ENCODE results near the gene FGF23. TPM values are rescaled to one million over a fixed set of nuclear protein-coding genes. Genes with fewer than 3 reads are reported as not detected.
A peak's percentile ranks its signal among the peaks of the same experiment; 100 is the strongest.

The FGF23 gene
- total and polyA plus RNA-seq, 4 donors = 0.05 to 0.40 TPM; not detected in 2

DNA sequence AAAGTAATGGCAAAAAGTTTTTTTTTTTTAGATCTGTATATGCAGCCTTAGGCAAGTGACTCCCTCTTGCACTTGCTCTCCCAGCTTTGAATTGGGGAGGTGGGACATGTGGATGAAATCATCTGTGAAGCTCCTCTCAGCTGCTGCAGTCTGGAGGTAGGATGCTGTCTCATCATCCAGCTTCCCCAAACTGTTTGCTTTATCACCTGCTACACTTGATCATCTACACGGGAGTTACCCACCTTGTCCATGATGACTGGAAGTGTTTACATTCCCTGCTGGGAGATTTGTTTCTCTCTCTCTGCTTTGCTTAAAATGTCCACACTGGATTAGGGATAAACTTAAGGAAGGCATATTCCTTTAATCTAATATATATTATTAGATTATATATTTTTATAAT is 8.5 kb upstream of the FGF23 start:
- no peaks in the 10 kb centered on the region for H3K36me3 ChIP-seq (ENCODE audit: control insufficient read depth, insufficient read depth, low read length)
- no peak for DNase-seq (ENCODE audit: low read depth in 4 of 6, low spot score in 6 of 6)
- no peak overlapping the region for H3K27ac ChIP-seq (ENCODE audit: low read depth, low read length)
- no peaks in the 10 kb centered on the region for H3K27me3 ChIP-seq (ENCODE audit: control insufficient read depth, insufficient read depth, low read length)
- no peaks in the 10 kb centered on the region for H3K9me3 ChIP-seq (ENCODE audit: control insufficient read depth, insufficient read depth, low read length)
- WGBS (ENCODE audit: insufficient coverage) = no CpG with 5 or more reads among the region's 1 CpG
- H3K4me1 ChIP-seq (ENCODE audit: control insufficient read depth, insufficient read depth, low read length) = no peaks in the 10 kb centered on the region
- no peak overlapping the region for H3K4me3 ChIP-seq (ENCODE audit: low read depth, low read length)

DNA sequence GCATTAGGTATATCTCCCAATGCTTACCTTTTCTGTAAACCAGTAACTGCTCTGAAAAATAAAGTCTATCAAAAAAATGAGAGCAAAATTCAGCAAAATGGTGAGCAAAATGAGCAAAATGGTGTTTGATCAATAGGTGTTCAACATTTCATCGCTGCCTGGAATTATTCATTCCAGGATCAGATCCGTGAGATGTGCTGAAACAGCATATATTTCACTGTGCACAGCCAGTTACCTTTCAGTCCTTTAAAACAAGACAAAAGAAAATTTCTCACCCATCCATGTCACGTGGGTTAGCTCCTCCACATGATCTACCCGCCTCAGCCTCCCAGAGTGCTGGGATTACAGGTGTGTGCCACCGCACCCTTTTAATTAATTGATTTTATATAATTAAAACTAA is 8.1 kb upstream of the FGF23 start:
- DNase-seq (ENCODE audit: low read depth in 4 of 6, low spot score in 6 of 6) = no peak
- H3K36me3 ChIP-seq (ENCODE audit: control insufficient read depth, insufficient read depth, low read length) = no peaks in the 10 kb centered on the region
- WGBS (ENCODE audit: insufficient coverage) = 100% methylated on average over 2 of the region's 5 CpGs

DNA sequence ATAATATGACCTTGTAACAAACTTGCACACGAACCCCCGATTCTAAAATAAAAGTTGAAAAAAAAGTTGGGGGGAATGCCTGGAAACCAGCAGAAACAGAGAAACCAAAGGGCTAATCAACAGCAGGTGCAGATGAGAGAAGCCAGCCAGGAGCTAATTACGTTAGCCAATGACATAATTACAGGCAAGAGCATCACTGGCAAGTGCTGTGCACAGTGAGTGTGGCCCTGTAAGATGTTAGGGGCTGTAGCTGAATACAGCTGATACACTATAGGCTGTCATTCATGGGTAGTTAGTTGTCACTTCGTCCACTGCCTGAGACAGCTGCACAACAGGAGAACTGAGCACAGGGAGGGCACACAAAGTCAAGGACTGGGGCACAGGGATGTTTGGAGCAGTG is 7.3 kb upstream of the FGF23 start:
- Histone ChIP-seq H3K4me3 (ENCODE audit: low read depth, low read length) (no peak overlapping the region), H3K4me1 (ENCODE audit: control insufficient read depth, insufficient read depth, low read length) (no peaks in the 10 kb centered on the region), H3K9me3 (ENCODE audit: control insufficient read depth, insufficient read depth, low read length) (no peaks in the 10 kb centered on the region), H3K27ac (ENCODE audit: low read depth, low read length) (no peak overlapping the region), H3K36me3 (ENCODE audit: control insufficient read depth, insufficient read depth, low read length) (no peaks in the 10 kb centered on the region), H3K27me3 (ENCODE audit: control insufficient read depth, insufficient read depth, low read length) (no peaks in the 10 kb centered on the region)
- peak in 2 of 6 donors; percentile 34 to 47 for DNase-seq (ENCODE audit: low read depth in 4 of 6, low spot score in 6 of 6)
- 54% methylated on average over 2 of the region's 4 CpGs for WGBS (ENCODE audit: insufficient coverage)

More for the DNA sequence above, 8.1 kb upstream of the FGF23 start:
- Histone ChIP-seq H3K9me3 (ENCODE audit: control insufficient read depth, insufficient read depth, low read length) (no peaks in the 10 kb centered on the region), H3K27ac (ENCODE audit: low read depth, low read length) (no peak overlapping the region), H3K4me3 (ENCODE audit: low read depth, low read length) (no peak overlapping the region), H3K27me3 (ENCODE audit: control insufficient read depth, insufficient read depth, low read length) (no peaks in the 10 kb centered on the region), H3K4me1 (ENCODE audit: control insufficient read depth, insufficient read depth, low read length) (no peaks in the 10 kb centered on the region)

DNA sequence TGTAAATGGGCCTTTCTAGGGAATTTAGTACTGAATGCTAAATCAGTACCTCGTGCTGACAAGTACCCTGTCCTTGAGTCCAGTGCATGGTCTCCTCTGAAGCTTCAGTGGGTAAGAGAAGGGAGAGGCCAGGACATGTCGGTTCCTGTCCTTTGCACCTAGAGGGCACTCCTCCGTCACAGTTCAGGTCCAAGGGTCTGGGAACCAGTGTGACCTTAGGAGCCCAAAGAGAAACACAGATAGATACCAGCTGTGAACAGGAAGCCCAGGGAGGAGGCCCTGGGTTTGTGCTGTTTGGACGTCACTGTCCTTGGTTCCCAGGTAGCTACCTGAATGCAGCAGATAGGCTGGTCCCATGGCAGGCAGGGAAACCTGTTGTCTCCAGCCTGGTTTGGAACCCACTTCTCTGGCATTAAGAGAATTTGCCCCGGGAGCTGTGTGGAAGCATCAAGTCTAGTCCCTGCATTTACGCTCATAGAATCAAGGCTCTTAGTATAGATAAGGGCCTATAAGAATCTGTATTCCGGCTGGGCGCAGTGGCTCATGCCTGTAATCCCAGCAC is 3.9 kb upstream of the FGF23 start:
- H3K9me3 ChIP-seq (ENCODE audit: control insufficient read depth, insufficient read depth, low read length) = no peaks in the 10 kb centered on the region
- no peak overlapping the region for H3K4me3 ChIP-seq (ENCODE audit: low read depth, low read length)
- DNase-seq (ENCODE audit: low read depth in 4 of 6, low spot score in 6 of 6) = peak in 2 of 6 donors; percentile 8 to 13
- H3K36me3 ChIP-seq (ENCODE audit: control insufficient read depth, insufficient read depth, low read length) = no peaks in the 10 kb centered on the region
- no peaks in the 10 kb centered on the region for H3K27me3 ChIP-seq (ENCODE audit: control insufficient read depth, insufficient read depth, low read length)
- no peak overlapping the region for H3K27ac ChIP-seq (ENCODE audit: low read depth, low read length)
- no peaks in the 10 kb centered on the region for H3K4me1 ChIP-seq (ENCODE audit: control insufficient read depth, insufficient read depth, low read length)
- 67% methylated on average over 7 of the region's 8 CpGs for WGBS (ENCODE audit: insufficient coverage)

DNA sequence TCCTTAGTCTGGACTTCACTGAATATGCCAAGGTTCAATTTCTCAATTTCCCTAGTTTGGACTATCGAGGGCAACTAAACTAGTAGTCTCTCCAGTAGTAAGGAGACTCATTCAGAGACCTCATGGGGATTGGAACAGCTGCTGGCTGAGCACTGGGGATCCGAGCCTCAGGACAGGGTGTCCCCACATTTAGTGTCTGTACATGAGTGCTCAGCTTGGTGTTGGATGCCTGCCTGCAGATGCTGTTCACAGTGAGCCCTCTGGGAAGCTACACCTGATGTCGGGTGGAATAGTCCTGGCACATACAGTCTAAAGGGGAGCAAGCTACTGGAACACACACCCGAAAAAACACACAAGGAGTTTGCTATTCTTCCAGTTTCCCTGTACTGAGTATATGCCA is 820 bp upstream of the FGF23 start:
- no peaks in the 10 kb centered on the region for H3K27me3 ChIP-seq (ENCODE audit: control insufficient read depth, insufficient read depth, low read length)
- no peak overlapping the region for H3K4me3 ChIP-seq (ENCODE audit: low read depth, low read length)
- 91% methylated on average over 3 of the region's 4 CpGs for WGBS (ENCODE audit: insufficient coverage)
- no peaks in the 10 kb centered on the region for H3K4me1 ChIP-seq (ENCODE audit: control insufficient read depth, insufficient read depth, low read length)
- H3K9me3 ChIP-seq (ENCODE audit: control insufficient read depth, insufficient read depth, low read length) = no peaks in the 10 kb centered on the region
- no peak overlapping the region for H3K27ac ChIP-seq (ENCODE audit: low read depth, low read length)
- H3K36me3 ChIP-seq (ENCODE audit: control insufficient read depth, insufficient read depth, low read length) = no peaks in the 10 kb centered on the region
- no peak for DNase-seq (ENCODE audit: low read depth in 4 of 6, low spot score in 6 of 6)

DNA sequence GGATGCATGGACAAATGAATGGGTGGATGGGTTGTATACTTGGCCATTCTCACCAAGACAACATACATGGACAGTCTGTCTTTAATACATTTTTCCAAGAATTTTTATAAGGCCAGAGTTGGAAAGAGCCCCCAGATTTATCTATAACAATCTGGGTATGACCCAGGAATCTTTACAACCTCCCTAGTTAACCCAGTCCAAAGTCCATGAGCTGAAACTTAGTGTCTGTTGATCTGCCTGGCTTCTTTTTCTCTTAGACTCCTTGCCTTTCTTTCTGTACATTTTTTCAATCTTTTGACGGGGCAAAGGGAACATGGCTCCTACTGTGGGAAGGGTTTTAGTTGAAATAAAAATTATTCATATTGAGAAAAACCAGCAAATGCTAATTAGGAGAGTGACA is 740 bp downstream of the FGF23 start:
- Histone ChIP-seq H3K27ac (ENCODE audit: low read depth, low read length) (no peak overlapping the region), H3K4me3 (ENCODE audit: low read depth, low read length) (no peak overlapping the region), H3K27me3 (ENCODE audit: control insufficient read depth, insufficient read depth, low read length) (no peaks in the 10 kb centered on the region), H3K9me3 (ENCODE audit: control insufficient read depth, insufficient read depth, low read length) (no peaks in the 10 kb centered on the region), H3K36me3 (ENCODE audit: control insufficient read depth, insufficient read depth, low read length) (no peaks in the 10 kb centered on the region), H3K4me1 (ENCODE audit: control insufficient read depth, insufficient read depth, low read length) (no peaks in the 10 kb centered on the region)
- no CpG with 5 or more reads among the region's 1 CpG for WGBS (ENCODE audit: insufficient coverage)
- DNase-seq (ENCODE audit: low read depth in 4 of 6, low spot score in 6 of 6) = no peak

DNA sequence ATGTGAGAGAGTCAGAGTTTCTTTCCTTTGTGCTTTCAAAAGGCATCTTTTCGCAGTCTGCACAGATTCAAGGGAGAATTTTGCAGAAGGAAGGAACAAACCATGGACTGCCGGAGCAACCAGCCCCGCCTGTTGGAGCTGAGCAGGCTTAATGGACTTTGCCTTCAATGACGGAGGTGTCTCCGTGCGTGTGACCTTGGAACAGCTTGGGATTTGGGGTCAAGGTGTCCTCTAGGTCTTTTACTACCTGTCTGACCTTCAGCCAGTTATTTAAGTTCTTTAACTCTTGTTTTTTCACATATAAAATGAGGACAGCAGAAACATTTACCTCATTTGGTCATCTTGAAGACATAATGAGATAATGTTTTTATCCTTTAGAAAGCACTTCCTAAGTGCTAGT is 4.1 kb downstream of the FGF23 start:
- Histone ChIP-seq H3K27ac (ENCODE audit: low read depth, low read length) (no peak overlapping the region), H3K9me3 (ENCODE audit: control insufficient read depth, insufficient read depth, low read length) (no peaks in the 10 kb centered on the region), H3K4me1 (ENCODE audit: control insufficient read depth, insufficient read depth, low read length) (no peaks in the 10 kb centered on the region), H3K4me3 (ENCODE audit: low read depth, low read length) (no peak overlapping the region), H3K36me3 (ENCODE audit: control insufficient read depth, insufficient read depth, low read length) (no peaks in the 10 kb centered on the region), H3K27me3 (ENCODE audit: control insufficient read depth, insufficient read depth, low read length) (no peaks in the 10 kb centered on the region)
- WGBS (ENCODE audit: insufficient coverage) = 75% methylated on average over 6 of the region's 6 CpGs
- DNase-seq (ENCODE audit: low read depth in 4 of 6, low spot score in 6 of 6) = no peak

DNA sequence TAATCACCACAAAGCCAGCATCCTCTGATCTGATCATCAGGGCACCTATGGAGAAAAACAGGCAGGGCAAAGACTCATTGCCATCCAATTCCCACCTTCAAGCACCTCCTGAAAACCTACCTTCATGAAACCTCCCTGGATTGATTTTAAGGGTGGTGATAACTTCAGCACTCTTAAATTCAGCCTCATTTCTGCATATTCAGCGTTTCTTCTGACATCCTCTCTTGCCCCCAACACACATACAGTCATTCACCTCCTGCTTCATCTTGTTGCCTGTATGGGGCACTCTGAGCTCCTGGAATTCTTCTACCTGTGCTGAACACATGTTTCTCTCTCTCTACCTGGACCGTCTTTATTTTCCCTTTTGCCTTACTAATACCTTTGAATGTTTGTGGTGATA is 6.9 kb downstream of the FGF23 start:
- DNase-seq (ENCODE audit: low read depth in 4 of 6, low spot score in 6 of 6) = no peak
- Histone ChIP-seq H3K4me3 (ENCODE audit: low read depth, low read length) (no peak overlapping the region), H3K27ac (ENCODE audit: low read depth, low read length) (no peak overlapping the region), H3K9me3 (ENCODE audit: control insufficient read depth, insufficient read depth, low read length) (no peaks in the 10 kb centered on the region), H3K27me3 (ENCODE audit: control insufficient read depth, insufficient read depth, low read length) (no peaks in the 10 kb centered on the region), H3K4me1 (ENCODE audit: control insufficient read depth, insufficient read depth, low read length) (no peaks in the 10 kb centered on the region), H3K36me3 (ENCODE audit: control insufficient read depth, insufficient read depth, low read length) (no peaks in the 10 kb centered on the region)
- 89% methylated on average over 1 of the region's 2 CpGs for WGBS (ENCODE audit: insufficient coverage)

DNA sequence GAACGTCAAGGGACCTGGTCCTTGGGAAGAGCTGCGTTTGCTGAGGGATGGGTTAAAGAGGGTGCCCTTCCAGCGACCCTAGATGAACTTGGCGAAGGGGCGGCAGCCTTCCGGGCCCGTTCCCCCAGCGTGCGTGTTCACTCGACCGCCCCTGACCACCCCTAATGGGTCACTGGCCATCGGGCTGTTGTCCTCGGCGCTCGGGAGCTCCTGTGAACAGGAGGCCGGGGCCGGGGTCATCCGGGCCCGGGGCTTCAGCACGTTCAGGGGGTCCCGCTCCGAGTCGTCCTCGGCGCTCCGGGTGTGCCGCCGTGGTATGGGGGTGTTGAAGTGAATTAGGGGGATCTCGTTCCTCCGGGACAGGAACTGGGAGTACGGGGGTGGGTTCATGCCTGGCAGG is 9.2 kb downstream of the FGF23 start:
- WGBS (ENCODE audit: insufficient coverage) = 94% methylated on average over 31 of the region's 31 CpGs
- Histone ChIP-seq H3K36me3 (ENCODE audit: control insufficient read depth, insufficient read depth, low read length) (no peaks in the 10 kb centered on the region), H3K27ac (ENCODE audit: low read depth, low read length) (no peak overlapping the region), H3K4me1 (ENCODE audit: control insufficient read depth, insufficient read depth, low read length) (no peaks in the 10 kb centered on the region), H3K4me3 (ENCODE audit: low read depth, low read length) (no peak overlapping the region), H3K27me3 (ENCODE audit: control insufficient read depth, insufficient read depth, low read length) (no peaks in the 10 kb centered on the region), H3K9me3 (ENCODE audit: control insufficient read depth, insufficient read depth, low read length) (no peaks in the 10 kb centered on the region)
- DNase-seq (ENCODE audit: low read depth in 4 of 6, low spot score in 6 of 6) = no peak

DNA sequence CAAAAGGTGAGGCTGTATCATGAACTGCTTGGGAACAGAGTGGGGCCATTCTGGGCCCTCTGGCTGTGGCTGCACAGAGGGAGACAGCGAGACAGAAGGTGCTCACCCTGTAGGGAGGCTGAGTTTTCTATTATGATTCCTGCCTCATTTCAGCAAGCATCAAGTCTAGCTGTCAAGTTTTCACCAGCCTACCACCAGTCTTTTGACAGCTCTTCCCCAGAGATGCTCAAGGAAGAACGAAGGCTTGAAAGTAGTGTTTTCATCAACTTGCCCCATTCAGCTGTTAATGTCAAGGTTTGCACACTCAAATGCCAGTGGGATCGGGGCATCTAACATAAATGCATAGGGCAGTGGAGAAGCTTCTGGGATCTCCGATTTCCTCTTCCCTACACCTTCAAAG is 10.0 kb downstream of the FGF23 start:
- 93% methylated on average over 3 of the region's 4 CpGs for WGBS (ENCODE audit: insufficient coverage)
- Histone ChIP-seq H3K36me3 (ENCODE audit: control insufficient read depth, insufficient read depth, low read length) (no peaks in the 10 kb centered on the region), H3K27me3 (ENCODE audit: control insufficient read depth, insufficient read depth, low read length) (no peaks in the 10 kb centered on the region), H3K27ac (ENCODE audit: low read depth, low read length) (no peak overlapping the region), H3K4me1 (ENCODE audit: control insufficient read depth, insufficient read depth, low read length) (no peaks in the 10 kb centered on the region), H3K4me3 (ENCODE audit: low read depth, low read length) (no peak overlapping the region), H3K9me3 (ENCODE audit: control insufficient read depth, insufficient read depth, low read length) (no peaks in the 10 kb centered on the region)
- DNase-seq (ENCODE audit: low read depth in 4 of 6, low spot score in 6 of 6) = no peak
